Measurements from ENCODE around the gene CAPZB.

Gene CAPZB

DNA sequence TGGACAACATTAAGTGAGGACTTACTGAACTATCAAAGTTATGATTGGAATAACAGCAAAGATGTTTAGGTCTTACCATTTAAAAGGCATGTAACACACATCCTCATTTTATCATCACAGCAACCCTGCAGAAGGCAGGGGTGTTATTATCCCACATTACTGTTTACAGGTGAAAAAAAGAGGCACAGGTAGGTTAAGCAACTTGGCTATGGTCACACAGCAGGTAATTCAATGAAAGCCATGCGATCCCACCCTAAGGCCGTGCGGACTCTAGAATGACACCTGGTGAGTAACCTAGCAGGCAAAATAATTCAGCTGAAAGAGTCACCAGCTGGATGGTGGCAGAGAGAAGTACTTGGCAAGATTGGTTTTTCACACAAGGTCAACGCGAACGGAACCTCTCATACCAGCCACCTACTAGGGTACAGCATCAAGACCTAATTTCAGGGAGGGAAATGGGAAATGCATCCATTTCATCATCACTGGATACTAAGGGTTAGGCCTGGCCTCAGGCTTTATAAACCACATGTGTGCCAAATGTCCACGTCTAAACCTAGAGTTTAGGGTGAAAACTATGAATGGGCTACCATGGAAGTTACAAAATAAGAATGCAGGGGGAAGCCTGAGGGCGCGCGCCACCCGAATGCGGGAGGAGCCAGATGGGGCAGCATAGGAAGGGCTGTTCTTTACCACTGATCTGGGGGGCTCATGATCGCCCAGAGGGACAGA lies 88.0 kb downstream of the CAPZB start:
- Mint-ChIP-seq H3K27ac (peak overlapping the region; percentile 91), H3K4me1 (ENCODE audit: low read depth) (peaks cover 89% of the 10 kb centered on the region), H3K27me3 (no peaks in the 10 kb centered on the region), H3K36me3 (ENCODE audit: low read depth) (peaks cover 69% of the 10 kb centered on the region), H3K9me3 (no peaks in the 10 kb centered on the region), H3K4me3 (no peak overlapping the region)
- DNase-seq, result no peak

DNA sequence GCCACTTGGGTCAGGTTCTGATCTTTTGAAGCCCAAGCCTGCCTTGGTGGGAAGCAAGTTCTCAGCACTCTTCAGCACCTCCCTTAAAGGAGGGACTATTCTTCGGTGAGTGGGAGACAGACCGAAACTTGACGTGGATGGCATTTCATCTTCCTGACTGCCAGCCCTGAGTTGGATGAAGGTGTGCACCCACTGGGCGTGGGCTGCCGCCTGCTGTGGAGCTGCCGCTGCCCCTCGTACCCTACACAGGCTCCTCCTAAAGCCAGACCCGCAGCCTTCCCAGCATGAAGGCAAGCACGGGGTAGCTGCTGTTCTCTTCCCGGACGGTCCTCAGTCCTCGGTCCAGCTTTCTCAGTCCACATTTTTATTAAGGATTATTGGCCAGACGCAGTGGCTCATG lies 89.1 kb downstream of the CAPZB start:
- Mint-ChIP-seq H3K4me1 (ENCODE audit: low read depth) (peaks cover 89% of the 10 kb centered on the region), H3K27me3 (no peaks in the 10 kb centered on the region), H3K36me3 (ENCODE audit: low read depth) (peaks cover 63% of the 10 kb centered on the region), H3K27ac (peak overlapping the region; percentile 74), H3K4me3 (no peak overlapping the region), H3K9me3 (no peaks in the 10 kb centered on the region)
- DNase-seq, result no peak

DNA sequence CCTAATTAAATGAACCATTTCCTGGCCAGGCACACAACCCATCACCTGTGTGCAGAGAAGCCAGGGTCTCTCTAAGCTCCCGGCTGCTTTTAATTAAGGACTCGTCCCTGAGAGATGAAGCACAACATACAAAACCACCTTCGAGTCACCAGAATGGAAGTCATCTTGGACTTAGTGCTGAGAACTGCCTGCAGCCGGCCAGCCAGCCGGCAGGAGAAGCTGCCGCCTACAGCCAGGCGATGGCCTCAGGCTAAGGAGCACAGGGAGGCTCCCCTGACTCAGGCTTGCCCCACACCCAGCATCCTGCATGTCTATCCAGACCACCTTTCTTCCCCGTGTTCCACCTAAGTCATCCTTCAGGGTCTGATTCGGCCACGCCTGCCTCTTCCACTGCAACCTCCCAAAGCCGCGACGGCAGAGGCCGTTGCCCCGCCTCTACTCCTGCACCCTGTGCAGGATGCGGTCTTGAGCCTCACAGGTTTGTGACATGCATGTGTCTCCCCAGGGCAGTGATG lies 89.6 kb downstream of the CAPZB start:
- Mint-ChIP-seq H3K27me3 (no peaks in the 10 kb centered on the region), H3K27ac (peak overlapping the region; percentile 74), H3K4me1 (ENCODE audit: low read depth) (peaks cover 89% of the 10 kb centered on the region)

DNA sequence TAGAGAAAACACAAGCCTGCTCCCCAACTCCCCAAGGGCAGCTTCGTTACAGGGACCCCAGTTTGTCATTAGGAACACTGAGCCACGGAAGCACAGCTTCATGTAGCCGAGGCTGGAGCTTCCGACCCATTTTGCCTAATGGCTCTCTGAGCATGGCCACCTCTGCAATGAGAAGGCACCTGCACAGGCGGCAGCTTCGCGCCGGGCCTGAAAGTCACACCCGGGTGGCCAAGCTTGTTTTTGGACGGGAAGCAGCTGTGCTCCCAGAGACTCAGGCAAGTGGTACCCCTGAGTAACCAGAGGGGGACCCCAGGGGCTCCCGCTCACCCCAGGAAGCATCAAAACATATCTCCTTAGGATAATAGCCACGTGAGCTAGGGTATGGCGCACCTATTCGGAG lies 92.3 kb downstream of the CAPZB start:
- H3K27me3 Mint-ChIP-seq, result no peaks in the 10 kb centered on the region
- no peak overlapping the region for H3K4me3 Mint-ChIP-seq
- H3K9me3 Mint-ChIP-seq, result no peaks in the 10 kb centered on the region

More for the DNA sequence above, 89.6 kb downstream of the CAPZB start:
- H3K9me3 Mint-ChIP-seq, result no peaks in the 10 kb centered on the region
- peaks cover 59% of the 10 kb centered on the region for H3K36me3 Mint-ChIP-seq (ENCODE audit: low read depth)
- DNase-seq, result no peak
- no peak overlapping the region for H3K4me3 Mint-ChIP-seq

DNA sequence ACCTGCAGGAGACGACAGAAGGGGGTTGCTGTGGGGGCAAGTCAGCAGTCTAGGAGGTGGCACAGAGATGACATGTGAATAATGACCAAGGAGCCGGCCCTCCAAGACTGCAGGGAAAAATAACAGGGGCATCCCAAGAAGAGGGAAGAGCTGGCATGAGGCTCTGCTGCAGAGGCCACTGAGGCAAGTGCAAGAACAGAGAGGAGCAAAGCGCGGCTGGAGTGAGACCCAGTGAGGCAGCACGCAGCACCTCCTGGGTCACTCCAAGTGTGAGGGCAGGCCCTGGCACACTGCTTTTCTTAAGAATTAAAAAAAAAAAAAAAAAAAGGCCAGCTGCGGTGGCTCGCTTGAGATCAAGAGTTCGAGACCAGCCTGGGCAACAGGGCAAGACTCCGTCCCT lies 93.1 kb downstream of the CAPZB start:
- peaks cover 35% of the 10 kb centered on the region for H3K36me3 Mint-ChIP-seq (ENCODE audit: low read depth)
- peak overlapping the region; percentile 91 for H3K27ac Mint-ChIP-seq
- peak overlapping the region; percentile 23 for H3K4me3 Mint-ChIP-seq
- no peaks in the 10 kb centered on the region for H3K27me3 Mint-ChIP-seq
- no peak for DNase-seq
- H3K4me1 Mint-ChIP-seq (ENCODE audit: low read depth), result peaks cover 88% of the 10 kb centered on the region
- H3K9me3 Mint-ChIP-seq, result no peaks in the 10 kb centered on the region

More for the DNA sequence above, 92.3 kb downstream of the CAPZB start:
- peaks cover 90% of the 10 kb centered on the region for H3K4me1 Mint-ChIP-seq (ENCODE audit: low read depth)
- DNase-seq, result no peak
- H3K36me3 Mint-ChIP-seq (ENCODE audit: low read depth), result peaks cover 43% of the 10 kb centered on the region
- peak overlapping the region; percentile 76 for H3K27ac Mint-ChIP-seq

DNA sequence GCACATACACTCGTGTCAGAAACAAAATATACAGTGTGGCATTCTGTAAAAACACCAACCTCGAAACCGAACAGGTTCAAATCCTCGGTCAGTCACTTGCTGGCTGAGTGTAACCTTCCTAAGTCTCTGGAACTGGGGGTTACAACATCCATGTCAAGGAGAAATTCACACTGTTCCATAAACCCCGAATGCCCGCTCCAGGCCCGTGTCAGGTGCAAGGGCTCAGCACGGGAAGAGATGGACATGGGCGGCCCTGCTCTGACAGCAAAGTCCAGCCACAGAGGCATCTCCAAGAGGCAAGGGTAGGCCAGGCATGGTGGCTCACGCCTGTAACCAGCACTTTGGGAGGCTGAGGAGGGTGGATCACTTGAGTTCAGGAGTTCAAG lies 93.8 kb downstream of the CAPZB start:
- Mint-ChIP-seq H3K4me1 (ENCODE audit: low read depth) (peaks cover 85% of the 10 kb centered on the region), H3K27me3 (no peaks in the 10 kb centered on the region)
- no peak for DNase-seq

DNA sequence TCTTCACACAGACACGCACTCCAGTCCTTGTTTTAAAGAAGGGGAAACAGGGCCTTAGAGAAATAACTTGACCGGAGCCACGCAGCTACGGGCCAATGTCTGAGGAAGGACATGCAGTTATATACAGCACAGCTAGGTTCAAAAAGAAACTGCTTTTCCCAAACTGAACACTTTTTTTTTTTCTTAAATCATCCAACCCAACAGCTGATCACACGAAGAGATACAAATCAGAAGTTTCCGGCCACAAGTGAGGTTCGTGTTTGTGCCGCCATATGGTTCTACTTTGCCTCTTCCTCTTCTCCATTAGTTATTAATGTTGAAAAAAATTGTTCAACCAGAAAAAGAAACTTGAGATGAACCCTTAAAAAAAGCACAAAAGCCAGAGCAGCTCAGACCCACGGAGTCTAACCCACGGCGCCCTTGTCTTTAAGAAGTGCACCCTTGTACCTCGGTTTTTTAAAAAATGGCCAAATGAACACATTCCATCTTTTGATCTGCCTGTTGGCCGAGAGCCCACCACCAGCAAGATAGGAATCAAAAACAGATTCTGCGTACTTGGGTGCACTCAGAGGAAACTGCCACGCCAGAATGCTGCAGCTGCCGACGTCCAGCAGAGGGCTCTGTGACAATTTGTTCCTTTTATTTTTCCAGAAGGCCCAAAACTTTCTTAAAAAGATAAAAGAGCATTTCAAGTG lies 94.3 kb downstream of the CAPZB start:
- Mint-ChIP-seq H3K9me3 (no peaks in the 10 kb centered on the region), H3K36me3 (ENCODE audit: low read depth) (peaks cover 38% of the 10 kb centered on the region), H3K27me3 (no peaks in the 10 kb centered on the region), H3K27ac (peak overlapping the region; percentile 91), H3K4me1 (ENCODE audit: low read depth) (peaks cover 80% of the 10 kb centered on the region), H3K4me3 (peak overlapping the region; percentile 65)
- peak; percentile 67 for DNase-seq

More for the DNA sequence above, 93.8 kb downstream of the CAPZB start:
- Mint-ChIP-seq H3K27ac (peak overlapping the region; percentile 91), H3K9me3 (no peaks in the 10 kb centered on the region), H3K4me3 (peak overlapping the region; percentile 65), H3K36me3 (ENCODE audit: low read depth) (peaks cover 37% of the 10 kb centered on the region)

DNA sequence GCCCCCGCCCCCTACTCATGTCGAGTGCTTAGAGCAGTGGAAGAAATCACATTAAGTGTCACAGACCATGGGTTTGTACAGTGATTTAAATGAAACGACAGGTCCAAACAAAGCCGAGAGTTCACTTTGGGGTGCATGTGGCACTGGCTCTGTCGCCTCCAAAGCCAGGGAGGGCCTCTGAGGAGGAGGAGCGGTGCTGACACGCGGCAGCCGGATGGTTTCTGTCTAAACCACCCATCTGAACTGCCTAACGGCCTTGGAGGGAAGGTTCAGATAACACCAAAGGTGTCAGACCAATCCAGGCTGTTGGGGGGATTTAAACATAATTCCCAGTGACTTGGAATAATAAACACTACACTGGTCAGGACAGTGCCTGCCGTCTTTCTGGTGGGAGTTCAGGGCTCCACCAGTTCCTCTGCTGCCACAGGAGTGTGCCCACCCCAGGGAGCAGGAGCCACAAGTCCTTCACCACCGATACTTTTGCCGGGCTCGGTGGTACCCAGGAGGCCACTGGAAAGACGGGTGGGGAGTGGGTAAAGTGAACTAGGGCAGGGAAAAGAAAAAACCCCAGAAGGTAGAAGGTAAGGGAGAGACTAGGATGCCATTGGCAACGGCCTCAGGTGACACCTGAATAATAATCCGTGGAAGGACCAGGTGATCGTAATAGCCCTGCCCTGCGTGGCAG lies 95.0 kb downstream of the CAPZB start:
- Mint-ChIP-seq H3K9me3 (no peaks in the 10 kb centered on the region), H3K27me3 (no peaks in the 10 kb centered on the region), H3K4me3 (no peak overlapping the region), H3K36me3 (ENCODE audit: low read depth) (peaks cover 38% of the 10 kb centered on the region), H3K27ac (peak overlapping the region; percentile 91), H3K4me1 (ENCODE audit: low read depth) (peaks cover 74% of the 10 kb centered on the region)
- no peak for DNase-seq

DNA sequence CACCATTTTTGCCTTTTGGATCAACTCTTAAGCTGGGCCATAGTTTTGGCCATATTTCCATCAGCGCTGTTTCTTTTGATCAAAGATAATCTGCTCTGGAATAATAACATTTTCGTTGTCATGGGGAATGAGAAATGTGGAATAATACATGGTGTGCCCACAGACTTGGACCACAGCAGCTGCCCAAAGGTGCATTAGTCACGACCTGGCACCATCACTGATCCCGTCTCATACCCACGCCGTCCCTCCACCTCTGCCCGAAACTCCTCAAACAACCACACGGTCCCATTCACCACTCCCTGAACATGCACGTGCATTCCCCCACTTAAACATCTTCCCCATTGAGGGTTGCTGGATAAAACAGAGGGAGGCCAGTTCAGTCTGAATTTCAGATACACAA lies 96.4 kb downstream of the CAPZB start:
- peak overlapping the region; percentile 79 for H3K27ac Mint-ChIP-seq

DNA sequence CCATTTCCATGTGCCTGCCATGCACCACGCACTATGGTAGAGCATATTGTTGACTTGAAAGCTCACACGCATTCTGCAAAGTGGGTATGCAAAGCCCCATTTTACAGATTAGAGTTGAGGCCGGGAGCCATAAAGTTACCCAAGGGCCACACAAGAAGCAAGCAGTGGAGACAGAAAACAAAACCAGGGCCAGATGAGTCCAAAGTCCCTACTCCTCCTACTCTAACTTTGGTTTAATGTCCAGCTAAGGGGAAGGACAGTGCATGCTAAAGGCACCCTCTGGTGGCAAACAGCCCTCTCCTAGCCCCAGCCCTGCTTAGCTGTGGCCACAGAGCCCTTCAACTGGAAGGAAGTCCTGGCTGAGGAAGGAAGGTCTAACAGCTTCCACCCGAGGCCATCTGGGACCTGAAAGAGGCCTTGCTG lies 98.3 kb downstream of the CAPZB start:
- Mint-ChIP-seq H3K36me3 (ENCODE audit: low read depth) (peaks cover 55% of the 10 kb centered on the region), H3K9me3 (no peaks in the 10 kb centered on the region), H3K27me3 (no peaks in the 10 kb centered on the region), H3K4me1 (ENCODE audit: low read depth) (peaks cover 52% of the 10 kb centered on the region), H3K27ac (peak overlapping the region; percentile 79), H3K4me3 (no peak overlapping the region)
- DNase-seq, result no peak

More for the DNA sequence above, 96.4 kb downstream of the CAPZB start:
- H3K27me3 Mint-ChIP-seq, result no peaks in the 10 kb centered on the region
- DNase-seq, result no peak
- peaks cover 42% of the 10 kb centered on the region for H3K36me3 Mint-ChIP-seq (ENCODE audit: low read depth)
- H3K9me3 Mint-ChIP-seq, result no peaks in the 10 kb centered on the region
- H3K4me1 Mint-ChIP-seq (ENCODE audit: low read depth), result peaks cover 69% of the 10 kb centered on the region
- no peak overlapping the region for H3K4me3 Mint-ChIP-seq

DNA sequence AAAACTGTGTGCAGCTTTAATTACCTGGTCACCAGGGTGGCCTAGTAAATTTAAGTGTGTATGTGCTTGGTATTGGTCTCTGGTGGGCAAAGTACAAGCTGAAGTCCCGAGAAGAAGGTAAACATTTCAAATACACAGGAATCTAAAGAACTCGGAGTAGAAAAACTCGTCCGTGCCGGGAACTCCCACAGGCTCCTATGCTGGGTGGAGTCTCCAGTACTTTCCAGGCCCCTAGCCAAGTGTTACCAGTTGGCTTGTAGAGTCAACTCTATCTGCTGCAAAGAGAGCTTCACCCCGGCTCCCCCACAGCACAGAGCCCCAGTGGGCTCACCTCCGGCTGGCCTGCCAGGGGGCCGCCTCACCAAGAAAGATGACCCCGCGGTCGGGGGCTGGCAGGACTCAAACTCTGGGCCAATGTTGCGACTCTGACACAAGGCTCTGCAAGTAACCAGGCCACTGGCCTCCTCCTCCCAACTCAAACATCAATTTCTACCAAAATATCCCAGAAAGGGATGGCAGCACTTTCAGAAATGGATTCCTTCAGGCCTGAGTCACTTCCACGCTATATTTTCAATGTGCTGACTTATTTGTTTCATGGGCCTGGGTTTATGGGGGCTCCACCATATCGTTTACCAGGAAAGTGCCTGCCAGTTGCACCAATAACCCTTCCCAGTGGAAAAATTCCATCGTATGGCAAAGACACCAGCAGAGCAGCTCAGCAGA lies 99.3 kb downstream of the CAPZB start:
- Mint-ChIP-seq H3K9me3 (no peaks in the 10 kb centered on the region), H3K27me3 (no peaks in the 10 kb centered on the region), H3K4me1 (ENCODE audit: low read depth) (peaks cover 42% of the 10 kb centered on the region), H3K36me3 (ENCODE audit: low read depth) (peaks cover 64% of the 10 kb centered on the region), H3K4me3 (no peak overlapping the region), H3K27ac (peak overlapping the region; percentile 79)
- no peak for DNase-seq

DNA sequence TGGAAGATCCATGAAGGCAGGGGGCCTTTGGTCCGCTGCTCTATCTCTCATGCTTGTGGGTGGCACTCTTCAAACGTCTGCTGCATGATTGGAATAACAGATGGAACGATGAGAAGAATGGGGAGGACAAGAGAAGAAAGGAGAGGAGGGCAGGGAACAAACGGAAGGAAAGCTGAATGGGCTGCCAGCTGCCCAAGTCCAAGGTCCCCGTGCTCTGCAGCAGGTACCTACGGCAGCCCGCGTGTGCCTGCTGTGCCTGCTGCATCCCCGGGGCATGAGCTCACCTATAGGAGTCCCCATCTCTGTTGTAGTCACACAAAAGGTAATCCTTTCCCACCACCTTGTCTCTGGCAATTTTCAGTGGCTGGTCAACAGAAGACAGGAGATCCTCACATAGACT lies 100.1 kb downstream of the CAPZB start:
- Mint-ChIP-seq H3K4me3 (no peak overlapping the region), H3K27ac (peak overlapping the region; percentile 79), H3K9me3 (no peaks in the 10 kb centered on the region), H3K4me1 (ENCODE audit: low read depth) (peaks cover 34% of the 10 kb centered on the region), H3K27me3 (no peaks in the 10 kb centered on the region), H3K36me3 (ENCODE audit: low read depth) (peaks cover 71% of the 10 kb centered on the region)
- no peak for DNase-seq

DNA sequence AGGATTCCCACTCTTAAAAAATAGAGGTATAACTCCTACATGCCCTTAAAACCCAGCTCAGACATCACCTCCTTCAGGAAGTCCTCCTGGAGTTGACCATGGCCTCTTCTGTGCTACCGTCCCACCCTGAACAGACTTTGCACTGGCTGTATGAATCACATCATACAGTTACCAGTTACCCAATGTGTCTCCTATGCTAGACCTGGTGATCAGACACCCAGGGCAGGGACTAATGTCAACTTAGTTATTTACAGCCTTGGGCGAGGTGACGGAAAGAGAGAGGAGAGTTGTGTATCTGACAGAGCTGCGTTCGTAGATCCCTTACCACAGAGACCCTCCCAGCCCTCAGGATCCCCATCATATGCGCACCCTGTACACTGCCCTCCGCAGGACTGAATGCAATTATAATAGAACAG lies 100.6 kb downstream of the CAPZB start:
- H3K9me3 Mint-ChIP-seq, result no peaks in the 10 kb centered on the region
- no peak for DNase-seq
- no peaks in the 10 kb centered on the region for H3K27me3 Mint-ChIP-seq
- H3K4me1 Mint-ChIP-seq (ENCODE audit: low read depth), result peaks cover 33% of the 10 kb centered on the region
- H3K36me3 Mint-ChIP-seq (ENCODE audit: low read depth), result peaks cover 74% of the 10 kb centered on the region
- H3K4me3 Mint-ChIP-seq, result no peak overlapping the region
- H3K27ac Mint-ChIP-seq, result peak overlapping the region; percentile 65

DNA sequence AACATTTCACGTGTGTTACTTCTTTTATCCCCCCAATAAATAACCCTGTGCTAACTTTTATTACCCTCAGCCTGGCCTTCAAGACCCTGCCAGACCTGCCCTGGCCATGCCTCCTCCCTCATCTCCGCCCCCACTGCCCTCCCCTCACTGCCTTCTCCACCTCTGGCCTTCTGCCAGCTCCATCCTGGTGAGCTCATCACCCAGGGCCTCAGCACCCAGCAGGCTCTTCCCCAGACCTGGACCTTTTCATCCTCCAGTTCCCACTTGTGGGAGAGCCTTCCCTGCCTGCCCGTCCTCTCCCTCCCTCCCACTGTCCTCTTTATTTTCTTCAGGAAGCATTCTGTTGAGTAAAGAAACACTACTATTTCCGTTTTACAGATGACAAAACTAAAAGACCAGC lies 101.2 kb downstream of the CAPZB start:
- peaks cover 78% of the 10 kb centered on the region for H3K36me3 Mint-ChIP-seq (ENCODE audit: low read depth)
- H3K4me3 Mint-ChIP-seq, result no peak overlapping the region
- no peaks in the 10 kb centered on the region for H3K27me3 Mint-ChIP-seq
- peak overlapping the region; percentile 65 for H3K27ac Mint-ChIP-seq
- H3K4me1 Mint-ChIP-seq (ENCODE audit: low read depth), result peaks cover 33% of the 10 kb centered on the region
- no peaks in the 10 kb centered on the region for H3K9me3 Mint-ChIP-seq
- no peak for DNase-seq

All from activated T-cell treated with anti-CD3 and anti-CD28 coated beads, Interleukin-2, amount 50 U/mL, for 24 hours (primary cell).